ENCODE measurements around the gene PDIA2. TPM values are rescaled to one million over a fixed set of nuclear protein-coding genes. Genes with fewer than 3 reads are reported as not detected.

The PDIA2 gene
- total and polyA plus RNA-seq, 10 of the 15 experiments (the other 5 are each of a cell fraction or from before 2014, with no cell fraction given) = 0.11 to 0.36 TPM; not detected in 8

DNA sequence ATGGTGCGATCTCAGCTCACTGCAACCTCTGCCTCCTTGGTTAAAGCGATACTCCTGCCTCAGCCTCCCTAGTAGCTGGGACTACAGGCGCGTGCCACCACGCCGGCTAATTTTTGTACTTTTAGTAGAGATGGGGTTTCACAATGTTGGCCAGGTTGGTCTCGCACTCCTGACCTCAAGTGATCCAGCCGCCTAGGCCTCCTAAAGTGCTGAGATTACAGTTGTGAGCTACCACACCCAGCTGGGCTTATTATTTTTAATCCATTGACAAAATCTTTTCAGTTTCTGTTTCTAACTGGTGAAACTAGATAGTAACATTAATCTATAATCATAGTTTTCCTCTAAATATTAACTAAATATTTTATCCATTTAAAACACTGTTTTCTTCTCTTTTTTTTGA is 42.4 kb upstream of the PDIA2 start (continued):
- TF ChIP-seq, protein P1, sequence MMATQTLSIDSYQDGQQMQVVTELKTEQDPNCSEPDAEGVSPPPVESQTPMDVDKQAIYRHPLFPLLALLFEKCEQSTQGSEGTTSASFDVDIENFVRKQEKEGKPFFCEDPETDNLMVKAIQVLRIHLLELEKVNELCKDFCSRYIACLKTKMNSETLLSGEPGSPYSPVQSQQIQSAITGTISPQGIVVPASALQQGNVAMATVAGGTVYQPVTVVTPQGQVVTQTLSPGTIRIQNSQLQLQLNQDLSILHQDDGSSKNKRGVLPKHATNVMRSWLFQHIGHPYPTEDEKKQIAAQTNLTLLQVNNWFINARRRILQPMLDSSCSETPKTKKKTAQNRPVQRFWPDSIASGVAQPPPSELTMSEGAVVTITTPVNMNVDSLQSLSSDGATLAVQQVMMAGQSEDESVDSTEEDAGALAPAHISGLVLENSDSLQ (IDR thresholded peaks at IDR 0.05) = no peak
- TF ChIP-seq RELA (IDR thresholded peaks at IDR 0.05; ENCODE audit: borderline replicate concordance, partially characterized antibody) (no peak), PAX5 (IDR thresholded peaks at IDR 0.05; ENCODE audit: borderline replicate concordance, low read depth, low read length) (no peak), ASH2L (IDR thresholded peaks at IDR 0.05; ENCODE audit: borderline replicate concordance, low read depth) (no peak)

DNA sequence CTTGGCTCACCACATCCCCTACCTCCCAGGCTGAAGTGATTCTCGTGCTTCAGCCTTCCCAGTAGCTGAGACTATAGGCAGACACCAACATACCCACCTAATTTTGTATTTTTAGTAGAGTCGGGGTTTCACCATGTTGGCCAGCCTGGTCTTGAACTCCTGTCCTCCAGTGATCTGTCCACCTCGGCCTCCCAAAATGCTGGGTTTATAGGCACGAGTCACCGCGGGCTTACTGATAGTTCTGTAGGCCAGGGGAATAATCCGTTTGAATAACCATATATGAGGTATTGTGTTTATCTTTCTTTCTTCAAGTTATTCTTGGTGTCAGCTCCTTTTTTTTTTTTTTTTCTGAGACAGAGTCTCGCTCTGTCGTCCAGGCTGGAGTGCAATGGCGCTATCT is 40.7 kb upstream of the PDIA2 start:
- ChIA-PET POLR2A (interaction anchor here (0.6 to 0.7 kb wide), 5 partner anchors 7 to 541 kb away, joined by 3 to 4 read pairs (median 3); no protein-coding TSS in a partner anchor), SMC1A (ENCODE audit: uncharacterized antibody, unreplicated experiment) (interaction anchor here (1.1 kb wide), 1 partner anchor 13 kb away, joined by 3 read pairs; the partner anchor contains the start of gene LUC7L), RAD21 (ENCODE audit: unreplicated experiment) (interaction anchor here (0.7 kb wide), 1 partner anchor 37 kb away, joined by 4 read pairs; no protein-coding TSS in a partner anchor), CTCF (interaction anchor here (0.6 kb wide), 3 partner anchors 10 to 204 kb away, joined by 3 read pairs; no protein-coding TSS in a partner anchor)
- H3K27me3 ChIP-seq (replicated peaks in 1 of 2; ENCODE audit: control insufficient read depth in 2 of 2, insufficient read depth in 2 of 2, low read length in 1 of 2) = no peaks in the 10 kb centered on the region
- in situ Hi-C loops (cut with MboI) = no loop called here
- no peak overlapping the region for H3K4me2 ChIP-seq (ENCODE audit: control insufficient read depth, insufficient read depth)
- BruUV-seq (replicated peaks) = no TSS peak
- FAIRE-seq (no peak), DNase-seq (ENCODE audit: low read depth, low spot score) (no peak), ATAC-seq (no peak)
- intact Hi-C loops (cut with micrococcal nuclease; ENCODE audit: unreplicated experiment) = no loop called here
- H3K4me1 ChIP-seq (ENCODE audit: control insufficient read depth, insufficient read depth, low read length) = peaks cover 23% of the 10 kb centered on the region
- H4K20me1 ChIP-seq (ENCODE audit: control insufficient read depth, insufficient read depth) = no peaks in the 10 kb centered on the region
- H3K9me3 ChIP-seq (replicated peaks; ENCODE audit: control insufficient read depth, insufficient read depth, low read length) = no peaks in the 10 kb centered on the region
- H3K4me3 ChIP-seq = no peak overlapping the region
- WGBS (ENCODE audit: insufficient coverage, insufficient replicate concordance, low lambda C conversion rate, missing lambda C conversion rate) = 91% methylated on average over 9 of the region's 10 CpGs
- no peak overlapping the region for H2AFZ ChIP-seq (ENCODE audit: control insufficient read depth, low read depth, low read length)
- TF ChIP-seq FOXM1 (IDR thresholded peaks at IDR 0.05; ENCODE audit: low read depth, low read length) (no peak), FOXK2 (IDR thresholded peaks at IDR 0.05) (no peak)
- H3K79me2 ChIP-seq (ENCODE audit: control insufficient read depth, insufficient read depth, low read length) = no peaks in the 10 kb centered on the region; the same call in 1 of the 2 replicates
- no peak overlapping the region for H3K9ac ChIP-seq (ENCODE audit: control insufficient read depth, insufficient read depth, low read length)
- H3K27ac ChIP-seq (ENCODE audit: control insufficient read depth, insufficient read depth) = no peak overlapping the region
- no peaks in the 10 kb centered on the region; a peak in 1 of 4 replicates for H3K36me3 ChIP-seq (ENCODE audit: control insufficient read depth in 2 of 2, insufficient read depth in 2 of 2, low read length in 1 of 2)
